ENCODE data around the gene STRA8.
A peak's percentile ranks its signal among the peaks of the same experiment; 100 is the strongest.

The STRA8 gene

DNA sequence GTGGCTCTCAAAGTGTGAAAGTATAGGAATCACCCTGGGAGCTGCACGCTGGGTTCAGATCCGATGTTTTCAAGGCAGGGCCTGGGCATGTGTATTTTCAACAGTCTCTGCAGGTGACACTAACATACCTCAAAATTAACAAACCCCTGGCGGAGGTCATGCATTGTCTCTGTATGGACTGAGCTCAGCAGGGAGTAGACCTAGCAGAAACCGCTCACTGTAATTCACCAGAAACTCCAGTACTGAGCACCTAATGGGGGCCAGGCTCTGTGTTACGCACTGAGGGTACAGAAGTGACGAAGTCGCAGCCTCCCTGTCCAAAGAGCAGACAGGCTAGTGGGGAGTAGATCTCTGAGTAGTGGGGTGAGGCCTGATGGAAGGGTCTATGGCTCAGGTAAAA is 5.6 kb downstream of the STRA8 start:
- DNase-seq: no peak

DNA sequence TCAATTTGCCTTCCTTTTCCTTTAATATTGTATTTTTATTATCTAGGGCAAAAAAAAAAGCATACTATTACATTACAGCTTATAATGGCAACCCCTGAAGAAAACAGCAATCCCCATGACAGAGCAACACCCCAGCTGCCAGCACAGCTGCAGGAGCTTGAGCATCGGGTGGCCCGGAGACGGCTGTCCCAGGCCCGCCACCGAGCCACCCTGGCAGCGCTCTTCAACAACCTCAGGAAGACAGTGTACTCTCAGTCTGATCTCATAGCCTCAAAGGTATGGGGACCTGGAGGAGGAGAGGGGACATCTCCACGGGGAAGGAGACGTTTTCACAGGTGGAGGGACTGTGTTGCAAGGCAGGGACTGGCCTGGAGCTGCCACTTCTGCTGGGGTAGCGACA is 6.8 kb downstream of the STRA8 start:
- no peak for DNase-seq

DNA sequence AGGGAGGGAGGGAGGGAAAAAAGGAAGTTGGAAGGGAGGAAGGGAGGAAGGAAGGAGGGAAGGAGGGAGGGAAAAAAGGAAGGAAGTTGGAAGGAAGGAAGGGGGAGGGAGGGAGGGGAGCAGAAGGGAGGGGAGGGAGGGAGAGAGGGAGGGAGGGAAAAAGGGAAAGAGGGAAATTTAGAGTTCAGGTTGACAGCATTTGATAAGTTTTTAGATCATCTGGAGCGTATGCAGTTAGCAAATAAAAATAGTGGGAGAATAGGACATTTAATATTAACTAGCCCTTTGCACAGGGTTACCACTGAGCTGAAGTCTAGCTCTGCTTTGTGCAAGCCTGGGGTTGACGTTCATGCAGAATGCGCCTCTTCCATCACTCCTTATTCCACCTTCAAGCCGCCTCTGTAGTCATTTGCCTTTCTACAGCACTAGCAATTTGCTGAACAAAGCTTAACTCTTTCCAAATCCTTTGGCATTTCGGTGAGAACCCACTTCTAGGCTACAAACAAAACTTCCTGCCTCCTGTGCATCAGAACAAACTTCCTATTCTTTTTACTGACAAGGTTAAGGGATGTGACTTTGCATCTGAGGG is 8.6 kb downstream of the STRA8 start:
- DNase-seq: no peak

DNA sequence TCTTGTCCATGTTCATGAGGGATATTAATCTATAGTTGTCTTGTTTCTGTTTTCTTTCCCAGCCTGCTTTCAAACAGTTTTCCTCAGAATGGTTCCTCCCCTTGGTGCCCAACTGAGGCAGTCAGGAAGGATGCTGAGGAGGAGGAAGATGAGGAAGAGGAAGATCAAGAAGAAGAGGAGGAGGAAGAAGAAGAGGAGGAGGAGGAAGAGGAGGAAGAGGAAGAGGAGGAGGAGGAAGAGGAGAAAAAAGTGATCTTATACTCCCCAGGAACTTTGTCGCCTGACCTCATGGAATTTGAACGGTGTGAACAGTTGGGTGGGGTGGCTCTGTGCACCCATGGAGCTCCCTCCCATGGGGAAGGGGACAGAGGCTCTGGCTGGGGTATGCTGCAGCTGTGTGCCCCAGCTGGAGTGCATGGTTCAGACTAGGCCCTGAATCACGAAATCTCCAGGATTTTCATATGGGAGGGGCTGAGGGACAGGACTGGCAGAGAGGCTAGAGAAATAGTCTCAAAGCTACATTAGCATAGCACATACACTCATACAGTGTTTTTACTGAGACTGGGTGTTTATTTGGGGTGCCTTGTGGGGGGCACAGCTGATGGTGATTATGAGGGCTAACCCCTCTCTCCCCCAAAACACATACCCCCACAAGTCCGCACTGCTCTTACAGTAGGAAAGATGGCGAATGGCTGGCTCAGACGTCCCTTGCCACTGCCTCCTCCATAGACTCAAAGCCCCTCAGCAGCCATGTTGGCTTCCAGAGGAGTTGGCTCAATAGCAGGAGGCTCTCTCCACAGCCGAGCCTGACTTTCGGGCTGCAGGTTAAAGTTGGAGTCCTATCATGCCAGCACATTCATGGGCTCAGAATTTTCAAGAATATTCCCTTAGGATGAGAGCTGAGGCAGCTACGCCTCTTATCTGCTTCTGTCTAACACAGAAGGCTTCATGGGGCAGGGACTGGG is 11.9 kb downstream of the STRA8 start:
- DNase-seq: no peak

DNA sequence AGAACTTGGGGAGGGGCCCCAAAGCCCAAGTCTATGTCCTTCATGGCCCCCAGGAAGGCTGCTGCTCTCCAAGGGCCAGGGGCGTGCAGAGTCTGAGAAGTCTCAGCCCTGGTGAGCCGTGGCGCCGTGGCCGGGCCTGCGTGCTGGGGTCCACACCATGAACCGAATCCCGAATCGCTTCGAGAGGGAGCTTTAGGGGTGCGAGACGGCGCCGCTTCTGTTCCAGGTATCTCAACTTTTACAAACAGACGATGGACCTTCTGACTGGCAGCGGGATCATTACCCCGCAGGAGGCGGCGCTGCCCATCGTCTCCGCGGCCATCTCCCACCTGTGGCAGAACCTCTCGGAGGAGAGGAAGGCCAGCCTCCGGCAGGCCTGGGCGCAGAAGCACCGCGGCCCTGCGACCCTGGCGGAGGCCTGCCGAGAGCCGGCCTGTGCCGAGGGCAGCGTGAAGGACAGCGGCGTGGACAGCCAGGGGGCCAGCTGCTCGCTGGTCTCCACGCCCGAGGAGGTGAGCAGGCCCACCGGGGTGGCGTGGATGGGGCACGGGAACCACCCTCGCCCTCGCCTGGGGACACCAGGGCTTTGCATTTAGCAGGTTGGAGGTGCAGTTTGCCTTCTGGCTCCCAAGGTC is 12.7 kb downstream of the STRA8 start:
- no peak for DNase-seq

DNA sequence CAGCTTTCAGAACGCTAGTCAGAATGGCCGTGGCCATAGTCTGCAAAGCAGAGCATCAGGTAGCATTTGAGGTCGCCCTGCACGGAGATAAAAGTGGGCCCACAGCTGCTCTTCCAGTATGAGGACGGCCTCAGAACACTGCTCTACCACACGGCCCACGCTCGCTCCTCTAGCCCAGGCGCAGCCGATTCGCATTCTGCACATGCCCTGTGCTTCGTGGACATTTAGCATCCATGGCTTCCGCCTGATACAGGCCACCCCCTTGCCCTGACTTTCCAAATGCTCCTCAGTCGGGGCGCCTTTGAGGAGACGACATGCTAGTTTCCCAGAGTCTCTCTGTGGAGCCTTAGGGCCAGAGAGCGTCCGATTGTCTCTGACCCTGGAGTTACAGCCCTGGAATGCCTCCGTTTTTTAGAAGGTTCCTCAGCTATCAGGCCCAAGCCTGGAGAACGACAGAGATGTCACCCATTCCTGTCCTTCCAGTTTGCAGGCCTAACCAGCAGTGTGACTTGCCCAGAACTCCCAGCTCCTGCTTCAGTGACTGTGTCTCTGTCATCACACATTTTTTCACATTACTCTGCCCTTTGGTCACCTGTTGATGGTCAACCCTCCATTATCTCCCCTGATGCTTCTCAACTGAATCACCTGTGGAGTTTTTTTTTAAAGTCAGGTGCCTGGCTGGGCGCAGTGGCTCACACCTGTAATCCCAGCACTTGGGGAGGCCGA is 14.3 kb downstream of the STRA8 start:
- no peak for DNase-seq

- DNase-seq: no peak
Observed at GRCh38 chr7:135248546-135248945, 14.9 kb downstream of the STRA8 start.

- DNase-seq: no peak
Observed at GRCh38 chr7:135251496-135252391, 18.1 kb downstream of the STRA8 start.

- peak; percentile 69 for DNase-seq
Observed at GRCh38 chr7:135253851-135254771, 20.5 kb downstream of the STRA8 start.

GRCh38 chr7:135257790-135258189 is 24.2 kb downstream of the STRA8 start:
- DNase-seq: no peak

DNA sequence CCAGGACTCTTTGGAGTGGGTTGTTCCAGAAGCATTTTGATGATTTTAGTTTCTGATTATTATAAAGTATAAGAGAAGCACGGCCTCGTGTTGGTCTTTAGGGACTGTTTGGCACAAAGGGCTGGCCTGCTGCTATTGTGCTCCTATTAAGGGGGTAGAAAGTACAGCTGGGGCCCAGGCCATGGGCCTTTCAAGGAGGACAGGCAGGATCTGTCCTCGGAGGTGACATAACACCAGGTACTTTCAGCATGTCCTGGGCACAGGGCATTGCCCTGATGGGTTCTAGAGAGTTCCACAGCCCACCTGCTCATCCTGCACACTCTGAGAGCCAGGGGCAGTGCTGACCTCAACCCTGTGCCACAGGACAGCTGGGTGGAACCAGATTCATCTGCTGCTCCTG is 24.9 kb downstream of the STRA8 start:
- no peak for DNase-seq

DNA sequence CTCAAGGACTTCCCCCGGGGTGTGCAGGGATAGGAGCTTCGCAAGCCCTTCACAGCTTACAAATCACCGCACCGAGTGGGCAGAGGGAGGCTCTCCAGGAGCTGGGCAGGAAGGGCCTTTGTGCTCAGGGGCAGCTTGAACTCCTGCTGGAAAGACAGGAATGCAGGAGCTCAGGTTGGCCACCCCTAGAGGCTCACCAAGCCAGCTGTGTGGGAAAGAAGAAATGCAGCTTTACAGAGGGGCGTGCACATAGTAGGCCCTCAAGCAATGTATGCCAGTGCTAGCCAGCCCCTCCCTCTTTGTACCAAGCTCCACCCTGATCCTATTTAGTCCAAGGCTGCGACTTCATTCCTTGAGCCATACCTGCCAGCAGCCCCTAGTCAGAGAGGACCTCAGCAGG is 26.1 kb downstream of the STRA8 start:
- DNase-seq: no peak

- no peak for DNase-seq
Observed at GRCh38 chr7:135260470-135260869, 26.8 kb downstream of the STRA8 start.

DNA sequence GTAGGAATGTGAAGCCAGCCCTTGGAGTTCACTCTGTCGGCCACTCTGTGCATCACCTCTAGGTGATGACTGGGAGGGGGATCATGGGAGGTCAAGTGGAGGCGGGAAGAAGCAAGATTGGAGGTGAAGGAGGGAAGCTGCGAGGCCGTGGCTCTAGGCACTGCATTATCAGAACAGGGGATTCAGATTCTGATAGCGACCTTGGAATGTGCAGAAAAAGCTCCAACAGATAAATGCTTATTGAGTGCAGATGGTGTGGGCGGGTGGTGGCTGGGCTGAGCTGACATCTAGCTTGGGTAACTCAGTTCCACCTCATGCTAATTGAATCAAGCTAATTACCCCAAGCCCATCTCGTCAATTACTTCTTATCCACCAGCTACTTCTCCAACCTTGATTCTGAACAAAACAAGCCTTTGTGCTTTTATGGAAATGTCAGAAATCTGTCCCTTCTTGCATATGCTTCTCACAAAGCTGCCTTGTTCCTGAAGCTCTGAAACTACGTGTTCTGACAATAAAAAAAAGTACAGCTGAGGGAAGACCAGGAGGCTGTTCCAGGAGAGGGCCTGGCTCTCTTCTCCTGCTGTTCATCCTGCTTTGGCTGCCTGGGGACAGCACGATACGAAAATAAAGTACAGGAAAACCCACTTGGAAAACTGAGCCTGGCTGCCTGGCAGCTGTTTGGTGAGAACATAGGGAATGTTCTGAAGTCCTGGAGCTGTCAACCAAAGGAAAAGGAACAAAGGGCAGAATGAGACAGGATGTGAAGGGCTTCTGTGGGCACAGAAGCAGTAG is 27.5 kb downstream of the STRA8 start:
- no peak for DNase-seq

- DNase-seq: no peak
Observed at GRCh38 chr7:135262623-135263320, 29.1 kb downstream of the STRA8 start.

DNA sequence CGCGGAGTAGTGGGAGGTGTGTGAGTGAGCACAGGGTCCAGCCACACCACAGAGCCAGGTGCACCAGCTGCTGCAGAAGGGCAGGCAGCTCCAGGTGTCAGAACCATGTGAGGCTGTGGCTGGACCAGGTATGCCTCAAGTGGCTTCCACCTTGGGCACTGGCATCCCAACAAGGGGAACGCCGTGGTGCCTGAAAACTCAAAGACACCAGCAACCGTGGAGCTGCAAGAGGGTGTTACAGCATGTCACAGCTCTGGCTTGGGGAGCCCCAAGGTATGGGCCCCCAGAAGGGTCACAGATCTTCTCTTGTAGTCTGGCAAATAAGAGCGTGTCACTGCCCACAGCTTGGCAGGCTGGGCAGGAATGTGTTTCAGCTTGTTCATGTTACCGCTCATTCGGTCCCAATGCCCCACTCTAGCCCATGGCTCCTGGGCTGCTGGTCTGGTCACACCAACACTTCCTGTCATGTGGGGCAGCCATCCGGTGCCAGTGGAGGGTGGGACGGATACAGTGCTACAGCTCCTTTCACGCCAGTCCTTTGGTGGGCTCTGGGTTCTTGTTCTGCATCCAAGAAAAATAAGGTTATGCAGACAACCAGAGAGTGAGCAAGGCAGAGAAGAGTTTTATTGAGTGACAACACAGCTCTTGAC is 29.8 kb downstream of the STRA8 start:
- DNase-seq: no peak

GRCh38 chr7:135265637-135266036 is 32.0 kb downstream of the STRA8 start:
- no peak for DNase-seq

DNA sequence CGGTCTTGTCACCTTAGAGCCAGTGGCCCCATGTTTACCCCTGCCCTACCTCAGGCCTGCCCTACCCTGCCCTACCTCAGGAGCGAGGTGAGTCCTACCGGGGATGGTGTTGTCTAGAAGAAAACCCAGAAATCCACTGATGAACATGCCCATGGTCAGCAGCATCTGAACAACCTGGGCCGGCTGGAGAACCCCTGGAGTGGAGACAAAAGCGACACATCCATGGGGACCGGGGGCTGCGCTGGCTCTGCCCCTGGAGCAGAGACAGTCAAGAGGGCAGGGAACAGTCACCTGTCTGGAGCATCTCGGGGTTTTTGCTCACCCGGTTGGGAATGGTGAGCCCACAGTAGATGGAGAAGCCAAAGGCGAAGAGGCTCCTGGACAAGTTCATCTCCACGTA is 36.3 kb downstream of the STRA8 start:
- DNase-seq: no peak
